Inferior parietal cortex (tissue), 1 donor: Measurements from ENCODE around the gene TSPAN4.

Experiments used
- DNase-seq: peaks from one replicate; pipeline ENCODE4 v3.0.0-alpha.2; 2016; ENCODE audit errors: extremely low spot score

The TSPAN4 gene

GRCh38 chr11:842370-843002 is at the start of gene TSPAN4, which contains the start of gene POLR2L:
TSPAN4 (plus strand) TSS chr11:842852; CDS start chr11:850305, 7,453 bp downstream.
POLR2L (minus strand) TSS chr11:842529; CDS start chr11:842508, 21 bp downstream.
- peak; percentile 80 for DNase-seq

DNA sequence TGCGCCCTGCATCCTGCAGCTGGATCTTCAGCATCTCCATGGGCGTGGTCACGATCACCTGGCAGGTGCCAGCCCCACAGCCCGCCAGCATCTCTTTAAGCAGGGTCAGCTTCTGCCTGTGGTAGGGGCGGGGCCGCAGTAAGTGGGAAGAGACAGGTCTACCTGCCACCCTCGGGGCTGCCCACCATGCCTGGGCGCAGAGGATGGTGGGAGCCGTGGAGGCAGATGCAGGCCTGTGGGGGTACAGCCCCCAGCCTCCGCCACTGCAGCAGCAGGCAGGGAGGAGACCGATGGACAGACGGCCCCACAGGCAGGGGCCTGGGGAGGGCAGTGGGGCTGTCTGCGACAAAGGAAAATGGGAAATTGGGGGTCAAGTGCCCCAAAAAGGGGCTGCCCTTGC is 49.8 kb upstream of the TSPAN4 start:
- no peak for DNase-seq

DNA sequence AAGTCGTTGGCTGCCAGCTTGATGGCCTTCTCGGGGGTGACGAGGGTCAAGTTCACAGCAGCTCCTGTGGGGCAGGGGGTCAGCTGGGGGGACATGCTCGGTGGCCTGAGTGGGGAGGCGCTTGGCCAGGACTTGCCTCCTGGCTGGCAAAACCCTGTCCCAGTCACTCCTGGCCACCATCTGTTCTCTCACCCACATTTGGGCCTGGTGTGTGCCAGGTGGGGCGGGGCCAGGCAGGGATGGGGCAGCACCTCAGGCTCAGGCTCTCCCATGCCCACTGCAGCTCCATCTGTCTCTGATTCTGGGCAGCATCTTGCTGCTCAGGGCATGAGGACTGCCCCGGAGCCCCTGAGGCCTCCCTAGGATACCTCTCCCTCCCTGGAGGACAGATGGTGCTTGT is 49.1 kb upstream of the TSPAN4 start:
- no peak for DNase-seq

GRCh38 chr11:794013-794765 is 48.5 kb upstream of the TSPAN4 start:
- DNase-seq: no peak

DNA sequence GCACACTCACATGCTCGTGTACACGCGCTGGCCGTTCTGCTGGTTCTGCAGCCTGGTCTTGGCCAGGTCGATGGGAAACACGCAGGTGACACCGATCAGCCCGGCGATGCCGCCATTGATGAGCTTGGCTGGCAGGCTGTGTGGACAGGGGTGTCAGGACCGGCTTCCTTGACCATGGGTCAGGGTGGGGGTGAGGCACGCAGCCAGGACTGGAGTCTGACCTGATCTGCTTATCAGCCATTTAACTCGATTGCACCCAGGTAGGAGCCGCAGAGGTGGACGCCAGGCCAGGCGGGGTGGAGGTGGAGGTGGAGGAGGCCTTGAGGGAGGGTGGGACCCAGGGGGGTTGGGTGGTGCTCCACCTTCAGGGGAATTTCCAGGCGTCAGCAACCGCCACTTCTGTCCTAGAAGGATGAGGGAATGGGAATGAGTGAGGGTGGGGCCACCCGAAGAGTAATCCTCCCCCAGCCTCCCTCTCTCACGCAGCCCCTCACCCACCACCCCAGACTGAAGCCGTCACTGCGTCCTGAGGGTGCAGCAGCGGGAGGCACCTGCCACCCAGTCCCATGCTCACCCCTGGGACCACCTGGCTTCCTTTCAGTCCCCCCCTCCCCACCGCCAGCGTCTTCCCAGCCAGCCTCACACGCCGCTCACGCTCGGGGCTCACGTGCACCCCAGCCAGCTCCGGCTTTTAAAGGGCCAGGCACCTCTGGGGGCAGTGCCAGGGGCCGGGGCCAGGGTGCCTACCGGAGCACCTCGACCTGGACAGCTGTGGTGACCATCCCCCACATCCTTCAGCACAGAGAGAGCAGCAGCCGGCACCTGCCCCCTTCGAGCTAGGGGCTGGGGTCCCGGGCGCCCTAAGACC is 47.7 kb upstream of the TSPAN4 start:
- DNase-seq: no peak

DNA sequence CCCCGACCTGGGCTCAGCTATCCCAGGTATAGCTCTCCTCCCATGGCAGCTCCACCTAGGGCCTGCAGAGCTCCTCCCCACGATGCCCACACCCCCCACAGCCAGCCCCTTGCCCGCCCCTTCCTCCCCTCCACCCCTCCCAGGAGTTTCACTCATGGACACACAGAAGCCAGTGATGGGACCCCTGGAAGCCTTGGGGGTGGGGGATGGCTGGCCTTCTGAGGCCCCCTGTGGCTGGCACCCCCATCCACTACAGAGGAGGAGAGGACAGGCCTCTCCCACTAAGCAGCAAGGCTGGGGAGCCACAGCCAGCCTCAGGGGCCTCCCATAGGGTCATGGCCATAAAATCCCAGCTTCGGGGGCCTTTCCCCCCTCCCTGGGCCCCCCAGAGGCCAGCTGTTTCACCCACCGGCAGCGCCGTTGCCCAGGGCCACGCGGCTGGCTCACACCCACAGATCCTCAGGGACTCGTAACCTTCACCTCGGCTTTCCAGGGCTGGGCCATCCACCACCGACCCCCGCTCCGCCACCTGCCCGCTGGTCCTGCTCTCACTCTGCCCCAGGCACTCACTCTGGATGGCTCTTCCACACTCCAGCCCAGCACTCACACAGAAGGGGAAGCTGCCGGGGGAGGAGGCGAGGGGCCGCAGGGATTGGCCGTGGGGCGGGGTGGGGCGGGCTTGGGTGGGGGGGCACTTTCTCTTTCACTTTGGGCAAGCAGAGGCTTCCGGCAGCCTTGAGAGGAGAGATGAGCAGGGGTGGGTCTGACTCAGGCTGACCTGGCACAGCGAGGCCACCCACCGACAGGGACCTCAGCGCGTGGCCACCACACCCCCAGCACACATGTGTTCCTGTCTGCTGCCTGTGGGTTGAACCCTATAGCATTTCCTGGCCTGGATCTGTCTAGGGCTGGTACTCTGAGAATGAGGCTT is 46.8 kb upstream of the TSPAN4 start:
- DNase-seq: no peak

DNA sequence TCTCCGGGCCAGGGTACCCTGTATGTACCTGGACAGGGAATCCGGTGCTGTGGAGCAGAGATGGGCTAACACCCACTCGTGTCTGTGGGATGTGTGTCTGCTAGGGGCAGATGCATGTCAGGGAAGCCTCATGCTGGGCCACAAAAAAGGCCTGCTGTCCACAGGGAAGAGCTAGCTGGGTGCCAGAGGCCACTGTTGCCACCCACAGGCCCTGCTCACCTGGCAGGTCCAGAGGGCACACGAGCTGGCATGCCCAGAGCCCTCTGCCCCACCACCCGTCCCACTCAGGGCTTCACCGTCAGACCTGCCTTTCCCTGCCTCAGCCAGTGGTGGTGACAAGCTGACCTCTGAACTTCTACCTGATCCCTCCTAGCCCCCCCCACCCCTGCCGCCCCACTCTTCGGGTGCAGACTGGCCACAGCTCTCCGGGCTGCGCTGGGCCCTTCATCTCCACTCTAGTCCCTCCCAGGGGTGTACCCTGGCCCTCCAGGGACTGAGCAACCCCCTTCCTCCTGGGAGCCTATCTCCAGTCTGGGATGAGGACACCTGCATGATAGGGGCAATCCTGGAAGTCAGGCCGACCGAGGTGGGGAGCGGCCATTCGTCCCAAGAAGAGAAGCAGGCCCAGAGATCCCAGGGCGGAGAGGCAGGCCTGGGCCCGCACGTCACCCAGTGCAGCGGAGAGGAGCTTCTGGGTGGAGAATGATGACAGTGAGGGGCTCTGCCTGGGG is 45.9 kb upstream of the TSPAN4 start:
- no peak for DNase-seq

DNA sequence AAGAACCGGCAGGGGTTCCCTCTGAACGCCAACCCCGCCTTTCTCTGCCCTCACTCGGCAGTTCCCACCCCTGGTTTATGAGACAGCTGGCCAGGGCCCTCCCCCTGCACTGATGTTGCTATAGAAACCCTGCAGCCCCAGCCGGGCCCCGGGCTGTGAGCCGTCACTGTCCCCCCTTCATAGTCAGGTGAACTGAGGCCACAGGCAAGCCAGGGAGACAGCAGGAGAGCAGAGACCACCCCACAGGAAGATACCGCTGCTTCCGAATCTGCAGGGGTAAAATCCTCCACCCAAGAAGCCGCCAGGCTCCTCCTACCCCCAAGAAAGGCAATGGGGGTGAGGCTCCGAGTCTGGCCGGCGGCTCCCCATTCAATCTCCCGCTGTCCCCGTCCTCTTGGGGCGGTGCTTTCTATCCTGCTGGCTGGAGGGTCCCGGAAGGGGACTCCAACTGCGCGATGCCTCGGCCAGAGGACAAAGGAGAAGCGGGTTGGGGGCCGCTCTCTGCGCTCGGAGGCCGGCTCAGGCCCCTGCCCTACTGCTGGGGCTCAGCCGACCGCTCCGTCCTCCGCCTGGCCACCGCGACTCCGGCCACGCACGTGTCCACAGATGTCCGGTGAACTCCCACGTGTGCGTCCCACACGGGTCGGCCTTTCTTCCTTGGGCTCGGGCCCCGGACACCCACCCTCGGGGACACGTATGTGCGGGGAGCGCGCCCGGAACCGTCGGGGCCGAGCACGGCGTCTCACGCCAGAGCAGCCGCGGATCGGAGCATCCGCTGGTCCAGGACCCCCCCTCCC is 45.2 kb upstream of the TSPAN4 start:
- peak; percentile 62 for DNase-seq

DNA sequence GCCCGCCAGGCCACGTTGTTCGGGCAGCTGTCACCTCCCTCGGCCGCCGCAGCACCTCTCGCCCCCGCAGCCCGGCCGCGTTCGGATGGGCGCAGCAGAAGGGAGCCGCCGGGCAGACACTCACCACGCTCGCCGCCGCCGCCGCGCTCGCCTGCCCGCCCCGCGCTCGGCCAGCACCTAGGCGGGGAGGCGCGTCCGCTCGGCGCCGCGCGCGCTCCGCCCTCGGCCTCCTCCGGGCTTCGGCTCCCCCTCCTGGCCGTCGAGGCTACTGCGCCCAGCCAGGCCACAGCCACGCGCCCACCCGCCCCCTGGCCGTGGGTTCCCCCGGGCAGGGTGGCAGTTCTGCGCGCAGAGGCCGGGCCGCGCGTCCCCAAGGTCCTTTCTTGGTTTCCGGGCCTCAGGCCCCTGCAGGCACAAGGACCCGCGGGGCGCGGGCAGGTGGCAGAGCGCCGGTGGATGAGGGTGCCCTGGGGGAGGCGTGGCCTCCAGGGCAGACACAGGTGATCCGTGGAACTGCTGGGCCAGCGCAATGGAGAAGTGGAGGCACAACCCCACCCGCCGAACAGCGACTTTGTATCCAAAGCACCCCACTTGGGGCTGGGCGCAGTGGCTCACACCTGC is 44.4 kb upstream of the TSPAN4 start, which contains the start of gene SLC25A22:
Gene SLC25A22, minus strand, starts transcription at position 189 of the 621 bp plus-strand sequence. CDS start 3,275 bp downstream, outside the sequence.
- DNase-seq: peak; percentile 74

- no peak for DNase-seq
These were observed 42.9 kb upstream of the TSPAN4 start for GRCh38 chr11:799641-800316.

- DNase-seq: no peak
These were observed 42.2 kb upstream of the TSPAN4 start for GRCh38 chr11:800473-800872.

GRCh38 chr11:801097-801780 is 41.4 kb upstream of the TSPAN4 start:
- DNase-seq: no peak

DNA sequence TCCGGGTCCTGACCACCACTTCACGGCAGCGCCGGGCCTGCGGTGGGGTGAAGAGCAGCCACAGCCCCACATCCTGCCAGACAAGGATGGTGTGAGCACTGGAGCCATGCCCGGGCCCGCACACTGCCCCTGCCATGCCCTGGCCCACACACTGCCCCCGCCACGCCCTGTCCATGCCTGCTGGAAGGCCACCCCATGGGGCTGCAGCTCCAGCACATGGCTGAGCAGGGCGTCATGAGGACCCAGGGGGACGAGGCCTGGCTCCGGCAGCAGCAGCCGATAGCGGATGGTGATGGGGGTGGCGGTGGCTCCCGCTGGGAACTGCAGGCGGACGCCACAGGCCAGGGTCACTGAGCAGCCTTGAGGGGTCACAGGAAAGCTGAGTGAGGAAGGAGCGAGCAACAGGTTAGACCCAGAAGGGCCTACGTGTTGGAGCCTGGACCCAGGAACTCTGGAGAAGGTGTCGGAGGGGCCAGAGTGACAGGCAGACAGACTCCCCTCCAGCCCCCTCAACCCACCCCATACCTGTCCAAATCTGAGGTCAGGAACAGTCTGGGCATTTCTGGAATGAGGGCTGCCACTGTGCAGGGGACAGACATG is 40.5 kb upstream of the TSPAN4 start:
- DNase-seq: no peak

- DNase-seq: no peak
These were observed 39.8 kb upstream of the TSPAN4 start for GRCh38 chr11:802693-803466.

DNA sequence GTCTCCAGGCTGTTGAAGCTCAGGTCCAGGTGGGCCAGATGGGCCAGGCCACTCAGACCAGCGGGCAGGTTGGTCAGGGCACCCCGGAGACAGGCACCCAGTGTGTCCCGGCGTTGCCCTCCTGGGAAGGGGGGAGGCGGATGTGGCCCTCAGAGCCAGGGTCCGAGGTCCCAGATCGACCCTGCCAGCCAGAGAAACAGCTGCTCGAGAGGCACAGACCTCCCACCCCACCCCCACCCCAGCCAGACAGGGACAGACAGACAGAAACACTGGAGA is 39.2 kb upstream of the TSPAN4 start:
- no peak for DNase-seq

DNA sequence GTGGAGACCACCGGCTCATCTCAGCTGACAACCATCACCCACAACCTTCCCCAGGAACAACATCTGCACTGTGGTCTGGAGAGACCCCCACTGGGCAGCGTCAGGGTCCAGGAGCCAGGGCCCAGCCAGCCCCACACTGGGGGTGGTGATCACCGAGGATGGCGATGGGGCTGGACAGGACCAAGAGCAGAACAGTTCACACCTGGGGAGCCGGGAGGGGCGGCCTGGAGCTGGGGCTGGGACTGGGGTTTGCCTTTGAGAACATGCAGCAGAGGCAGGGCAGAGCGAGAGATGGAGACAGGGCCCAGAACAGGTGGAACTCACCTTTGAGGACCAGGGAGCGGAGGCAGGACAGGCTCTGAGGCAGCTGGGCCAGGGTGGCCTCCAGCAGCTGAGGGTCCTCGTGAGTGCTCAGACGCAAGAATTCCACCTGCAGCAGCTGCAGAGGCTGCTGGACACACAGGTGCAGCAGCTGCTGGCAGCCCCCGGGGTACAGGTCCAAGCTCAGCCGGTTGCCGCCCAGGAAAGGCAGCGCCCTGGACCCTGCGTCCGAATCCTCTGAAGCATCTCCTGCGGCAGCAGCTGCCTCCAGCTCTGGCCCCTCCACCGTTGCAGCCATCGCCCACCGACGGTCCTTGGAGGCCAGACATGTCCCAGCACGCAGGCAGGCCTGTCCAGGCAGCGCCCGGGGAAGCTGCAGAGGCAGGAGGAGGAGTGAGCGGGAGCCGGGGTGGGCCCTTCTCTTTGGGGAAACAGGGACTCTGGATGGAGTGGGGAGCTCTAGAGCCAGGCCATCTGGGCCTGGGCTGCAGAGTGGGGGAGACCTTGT is 38.7 kb upstream of the TSPAN4 start:
- DNase-seq: no peak
